ENCODE data around the gene LRRC74A. TPM values are rescaled to one million over a fixed set of nuclear protein-coding genes. Genes with fewer than 3 reads are reported as not detected.

The LRRC74A gene
- total and polyA plus RNA-seq, 4 donors, result 4.4 TPM; not detected in 3

DNA sequence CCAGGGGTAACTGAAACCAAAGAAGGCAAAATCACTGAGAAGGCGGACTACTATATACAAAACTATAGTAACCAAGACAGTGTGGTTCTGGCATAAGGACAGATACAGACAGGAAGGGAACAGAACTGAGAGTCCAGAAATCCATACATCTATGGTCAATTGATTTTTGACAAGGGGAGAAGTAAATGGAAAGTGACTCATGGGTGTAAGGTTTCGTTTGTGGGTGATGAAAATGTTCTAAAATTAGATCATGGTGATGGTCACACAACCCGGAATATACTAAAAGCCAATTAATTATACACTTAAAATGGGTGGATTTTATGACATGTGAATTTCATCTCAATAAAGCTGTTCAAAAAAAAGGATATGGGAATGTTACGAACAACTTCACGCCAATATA, 32.3 kb upstream of the LRRC74A start:
- ATAC-seq (ENCODE audit: low FRiP score), result no peak
- H3K36me3 ChIP-seq (ENCODE audit: control insufficient read depth in 1 of 2, insufficient read depth in 2 of 2, low read length in 1 of 2), result peaks cover 5 to 7% of the 10 kb centered on the region in 2 donors
- intact Hi-C loops (cut with DNase I), result no loop called here

DNA sequence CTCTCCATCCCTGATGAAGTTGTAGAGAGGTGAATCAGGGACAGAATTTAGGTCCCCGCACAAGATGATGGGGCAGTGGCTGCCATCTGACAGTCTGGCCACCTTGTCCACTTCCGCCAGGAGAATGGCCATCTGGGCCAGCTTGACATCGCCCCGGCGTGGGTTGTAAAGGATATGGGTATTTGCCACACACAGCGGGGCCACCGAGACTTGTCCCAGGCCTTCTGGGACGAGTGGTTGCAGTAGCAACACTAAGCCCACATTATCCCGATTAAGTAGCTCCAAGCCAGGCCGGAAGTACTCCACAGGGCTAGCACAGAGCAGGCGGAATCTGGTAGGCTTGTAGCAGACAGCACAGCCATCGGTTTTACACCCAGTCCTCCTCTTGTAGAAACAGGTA, 19.8 kb upstream of the LRRC74A start:
- Histone ChIP-seq H3K27ac (ENCODE audit: low read depth in 1 of 2, low read length in 2 of 2) (no peak overlapping the region), H3K9me3 (ENCODE audit: control insufficient read depth, low read length) (no peaks in the 10 kb centered on the region), H3K4me3 (ENCODE audit: low read length in 2 of 2) (no peak overlapping the region), H3K27me3 (ENCODE audit: control insufficient read depth in 1 of 2, insufficient read depth in 2 of 2, low read length in 1 of 2) (no peaks in the 10 kb centered on the region), H3K36me3 (ENCODE audit: control insufficient read depth in 1 of 2, insufficient read depth in 2 of 2, low read length in 1 of 2) (peaks cover 0 to 12% of the 10 kb centered on the region in 2 donors), H3K4me1 (ENCODE audit: control insufficient read depth in 1 of 2, insufficient read depth in 2 of 2, low read length in 2 of 2) (no peaks in the 10 kb centered on the region)
- WGBS, 2 donors, result 94 to 95% methylated on average over 12 of the region's 12 CpGs
- no peak for ATAC-seq (ENCODE audit: low FRiP score)
- intact Hi-C loops (cut with DNase I), result no loop called here
- no peak for DNase-seq

More for the DNA sequence above, 32.3 kb upstream of the LRRC74A start:
- no peaks in the 10 kb centered on the region for H3K4me1 ChIP-seq (ENCODE audit: control insufficient read depth in 1 of 2, insufficient read depth in 2 of 2, low read length in 2 of 2)
- no peak overlapping the region for H3K27ac ChIP-seq (ENCODE audit: low read depth in 1 of 2, low read length in 2 of 2)
- no peak overlapping the region for H3K4me3 ChIP-seq (ENCODE audit: low read length in 2 of 2)
- no peaks in the 10 kb centered on the region for H3K9me3 ChIP-seq (ENCODE audit: control insufficient read depth, low read length)
- H3K27me3 ChIP-seq (ENCODE audit: control insufficient read depth in 1 of 2, insufficient read depth in 2 of 2, low read length in 1 of 2), result no peaks in the 10 kb centered on the region
- no peak for DNase-seq
- WGBS, 2 donors, result 90% methylated on average over 5 of the region's 5 CpGs

DNA sequence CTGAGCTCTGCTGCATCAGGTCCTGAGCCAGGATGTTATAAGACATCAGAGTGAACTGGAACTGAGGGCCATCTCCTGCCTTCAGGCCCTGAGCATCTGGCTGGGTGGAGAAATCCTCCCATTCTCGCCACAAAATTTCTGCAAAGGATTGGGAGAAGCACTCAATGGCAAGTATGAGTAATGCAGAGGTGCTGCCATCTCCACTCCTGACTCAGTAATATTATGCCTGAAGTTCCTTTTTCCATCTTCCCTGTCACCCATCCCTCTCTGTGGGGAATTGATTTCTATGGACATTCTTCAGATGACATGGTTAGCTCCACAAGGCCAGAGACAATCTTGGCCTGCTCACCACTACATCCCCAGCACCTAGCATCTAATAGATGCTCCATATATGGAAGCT, 18.2 kb upstream of the LRRC74A start:
- H3K4me3 ChIP-seq (ENCODE audit: low read length in 2 of 2), result no peak overlapping the region
- ATAC-seq (ENCODE audit: low FRiP score) (no peak), DNase-seq (no peak)
- H3K36me3 ChIP-seq (ENCODE audit: control insufficient read depth in 1 of 2, insufficient read depth in 2 of 2, low read length in 1 of 2), result peaks cover 0 to 12% of the 10 kb centered on the region in 2 donors
- intact Hi-C loops (cut with DNase I), result no loop called here
- peaks cover 0 to 1% of the 10 kb centered on the region in 2 donors for H3K4me1 ChIP-seq (ENCODE audit: control insufficient read depth in 1 of 2, insufficient read depth in 2 of 2, low read length in 2 of 2)
- H3K27me3 ChIP-seq (ENCODE audit: control insufficient read depth in 1 of 2, insufficient read depth in 2 of 2, low read length in 1 of 2), result no peaks in the 10 kb centered on the region
- WGBS, 2 donors, result 69 to 96% methylated on average over 1 of the region's 1 CpG
- no peaks in the 10 kb centered on the region for H3K9me3 ChIP-seq (ENCODE audit: control insufficient read depth, low read length)
- H3K27ac ChIP-seq (ENCODE audit: low read depth in 1 of 2, low read length in 2 of 2), result no peak overlapping the region

DNA sequence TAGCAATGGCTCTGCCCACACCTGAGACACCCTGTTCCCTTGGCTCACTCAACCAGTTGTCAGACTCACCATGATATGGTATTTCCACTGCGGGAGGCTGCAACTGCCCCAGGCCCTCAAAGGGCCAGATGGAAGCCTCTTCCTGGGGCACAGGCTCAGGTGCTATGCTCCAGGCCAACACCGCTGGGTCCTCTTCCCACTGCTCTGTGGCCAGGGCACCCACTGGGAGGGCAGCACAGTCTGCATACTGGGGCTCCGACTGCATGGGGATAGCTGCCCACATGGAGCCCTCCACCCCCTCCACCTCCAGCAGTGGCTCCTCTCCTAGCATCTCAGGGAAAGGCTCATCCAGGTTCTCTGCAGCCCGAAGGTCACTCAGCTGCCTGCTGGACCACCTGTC, 17.2 kb upstream of the LRRC74A start:
- Histone ChIP-seq H3K4me3 (ENCODE audit: low read length in 2 of 2) (no peak overlapping the region), H3K4me1 (ENCODE audit: control insufficient read depth in 1 of 2, insufficient read depth in 2 of 2, low read length in 2 of 2) (peaks cover 0 to 3% of the 10 kb centered on the region in 2 donors), H3K27me3 (ENCODE audit: control insufficient read depth in 1 of 2, insufficient read depth in 2 of 2, low read length in 1 of 2) (no peaks in the 10 kb centered on the region), H3K36me3 (ENCODE audit: control insufficient read depth in 1 of 2, insufficient read depth in 2 of 2, low read length in 1 of 2) (peaks cover 0 to 6% of the 10 kb centered on the region in 2 donors), H3K27ac (ENCODE audit: low read depth in 1 of 2, low read length in 2 of 2) (no peak overlapping the region), H3K9me3 (ENCODE audit: control insufficient read depth, low read length) (no peaks in the 10 kb centered on the region)
- ATAC-seq (ENCODE audit: low FRiP score) (no peak), DNase-seq (no peak)
- intact Hi-C loops (cut with DNase I), result no loop called here
- WGBS, 2 donors, result 96 to 97% methylated on average over 4 of the region's 4 CpGs

DNA sequence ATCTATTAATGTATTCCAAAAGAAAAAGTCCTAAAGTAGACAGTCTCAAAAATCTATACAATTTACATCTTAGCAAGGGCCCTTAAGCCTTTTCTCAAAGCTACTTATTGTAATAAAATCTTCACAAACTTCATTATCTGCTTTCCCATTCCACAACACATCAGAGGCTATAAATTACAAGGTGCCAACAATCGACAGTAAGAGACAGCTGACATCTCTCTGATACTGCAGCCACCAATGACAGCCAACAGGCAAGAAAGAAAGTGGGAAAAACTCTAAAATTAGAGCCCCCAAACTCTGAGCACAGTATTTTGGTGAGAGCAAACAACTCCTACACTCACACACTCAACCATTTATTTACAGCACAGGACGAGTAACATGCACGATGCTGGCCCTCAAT, 15.7 kb upstream of the LRRC74A start:
- Histone ChIP-seq H3K27ac (ENCODE audit: low read depth in 1 of 2, low read length in 2 of 2) (no peak overlapping the region), H3K9me3 (ENCODE audit: control insufficient read depth, low read length) (no peaks in the 10 kb centered on the region), H3K4me3 (ENCODE audit: low read length in 2 of 2) (peak overlapping the region in 1 of 2 donors; percentile 9), H3K27me3 (ENCODE audit: control insufficient read depth in 1 of 2, insufficient read depth in 2 of 2, low read length in 1 of 2) (no peaks in the 10 kb centered on the region), H3K4me1 (ENCODE audit: control insufficient read depth in 1 of 2, insufficient read depth in 2 of 2, low read length in 2 of 2) (peaks cover 0 to 3% of the 10 kb centered on the region in 2 donors), H3K36me3 (ENCODE audit: control insufficient read depth in 1 of 2, insufficient read depth in 2 of 2, low read length in 1 of 2) (peaks cover 0 to 6% of the 10 kb centered on the region in 2 donors)
- no peak for DNase-seq
- ATAC-seq (ENCODE audit: low FRiP score), result no peak
- WGBS, 2 donors, result 31 to 32% methylated on average over 3 of the region's 3 CpGs
- intact Hi-C loops (cut with DNase I), result loop anchor here in 1 of 2 donors (5.0 kb wide), 1 partner anchor 38 kb away; no protein-coding TSS in a partner anchor

GRCh38 chr14:76810953-76811400, 15.2 kb upstream of the LRRC74A start:
- H3K4me1 ChIP-seq (ENCODE audit: control insufficient read depth in 1 of 2, insufficient read depth in 2 of 2, low read length in 2 of 2), result peaks cover 0 to 3% of the 10 kb centered on the region in 2 donors
- DNase-seq (no peak), ATAC-seq (ENCODE audit: low FRiP score) (no peak)
- H3K27me3 ChIP-seq (ENCODE audit: control insufficient read depth in 1 of 2, insufficient read depth in 2 of 2, low read length in 1 of 2), result no peaks in the 10 kb centered on the region
- intact Hi-C loops (cut with DNase I), result loop anchor here in 1 of 2 donors (5.0 kb wide), 1 partner anchor 39 kb away; no protein-coding TSS in a partner anchor
- 7 to 10% methylated on average over 9 of the region's 9 CpGs for WGBS, 2 donors
- no peak overlapping the region for H3K27ac ChIP-seq (ENCODE audit: low read depth in 1 of 2, low read length in 2 of 2)
- H3K9me3 ChIP-seq (ENCODE audit: control insufficient read depth, low read length), result no peaks in the 10 kb centered on the region
- peaks cover 0 to 6% of the 10 kb centered on the region in 2 donors for H3K36me3 ChIP-seq (ENCODE audit: control insufficient read depth in 1 of 2, insufficient read depth in 2 of 2, low read length in 1 of 2)
- peak overlapping the region in 1 of 2 donors; percentile 9 for H3K4me3 ChIP-seq (ENCODE audit: low read length in 2 of 2)

DNA sequence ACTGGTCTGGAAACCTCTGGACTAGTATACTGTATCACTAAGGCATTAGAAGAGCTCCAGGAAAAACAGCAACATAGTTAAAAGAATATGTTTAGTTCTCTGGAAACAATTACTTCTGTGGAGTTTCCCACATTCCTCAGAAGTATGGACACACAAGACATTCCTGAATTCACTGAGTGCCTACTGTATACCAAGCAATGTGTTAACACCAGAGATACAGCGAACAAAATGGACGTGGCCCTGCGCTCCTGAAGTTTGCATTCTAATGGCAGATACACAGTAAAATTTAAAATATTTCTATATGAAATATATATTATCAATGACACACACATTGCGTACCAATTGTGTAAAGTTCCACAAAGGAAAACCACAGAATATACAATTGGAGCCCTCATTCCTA, 14.6 kb upstream of the LRRC74A start:
- Histone ChIP-seq H3K4me3 (ENCODE audit: low read length in 2 of 2) (peak overlapping the region in 1 of 2 donors; percentile 21), H3K27ac (ENCODE audit: low read depth in 1 of 2, low read length in 2 of 2) (no peak overlapping the region), H3K36me3 (ENCODE audit: control insufficient read depth in 1 of 2, insufficient read depth in 2 of 2, low read length in 1 of 2) (peaks cover 0 to 5% of the 10 kb centered on the region in 2 donors), H3K9me3 (ENCODE audit: control insufficient read depth, low read length) (no peaks in the 10 kb centered on the region), H3K27me3 (ENCODE audit: control insufficient read depth in 1 of 2, insufficient read depth in 2 of 2, low read length in 1 of 2) (no peaks in the 10 kb centered on the region), H3K4me1 (ENCODE audit: control insufficient read depth in 1 of 2, insufficient read depth in 2 of 2, low read length in 2 of 2) (peaks cover 0 to 3% of the 10 kb centered on the region in 2 donors)
- 58 to 68% methylated on average over 4 of the region's 4 CpGs for WGBS, 2 donors
- intact Hi-C loops (cut with DNase I), result loop anchor here in 1 of 2 donors (5.0 kb wide), 1 partner anchor 39 kb away; no protein-coding TSS in a partner anchor
- no peak for ATAC-seq (ENCODE audit: low FRiP score)
- DNase-seq, result no peak

DNA sequence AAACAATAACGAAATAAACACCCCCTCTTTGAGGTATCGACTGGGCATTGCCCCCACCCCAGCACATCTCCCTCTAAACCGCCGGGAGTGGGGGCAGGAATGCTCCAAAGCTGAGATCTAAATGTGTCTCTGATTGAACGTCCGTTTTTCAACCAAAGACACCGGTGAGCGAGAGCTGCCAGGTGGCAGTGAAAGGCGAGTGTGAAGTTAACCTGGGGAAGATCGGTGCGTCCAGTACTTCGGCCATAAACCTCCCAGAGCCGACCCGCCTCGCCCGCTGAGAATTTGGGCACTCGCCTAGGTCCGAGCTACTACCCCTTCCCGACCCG, 14.2 kb upstream of the LRRC74A start:
- no peak for DNase-seq
- no peak for ATAC-seq (ENCODE audit: low FRiP score)
- H3K4me1 ChIP-seq (ENCODE audit: control insufficient read depth in 1 of 2, insufficient read depth in 2 of 2, low read length in 2 of 2), result peaks cover 0 to 3% of the 10 kb centered on the region in 2 donors
- WGBS, 2 donors, result 1% methylated on average over 20 of the region's 20 CpGs
- H3K27me3 ChIP-seq (ENCODE audit: control insufficient read depth in 1 of 2, insufficient read depth in 2 of 2, low read length in 1 of 2), result no peaks in the 10 kb centered on the region
- H3K4me3 ChIP-seq (ENCODE audit: low read length in 2 of 2), result peak overlapping the region; percentile 63 to 77
- H3K36me3 ChIP-seq (ENCODE audit: control insufficient read depth in 1 of 2, insufficient read depth in 2 of 2, low read length in 1 of 2), result peaks cover 0 to 5% of the 10 kb centered on the region in 2 donors
- intact Hi-C loops (cut with DNase I), result loop anchor here in 1 of 2 donors (5.0 kb wide), 1 partner anchor 40 kb away; no protein-coding TSS in a partner anchor
- no peak overlapping the region for H3K27ac ChIP-seq (ENCODE audit: low read depth in 1 of 2, low read length in 2 of 2)
- no peaks in the 10 kb centered on the region for H3K9me3 ChIP-seq (ENCODE audit: control insufficient read depth, low read length)
